GM12878 (cell line): Measurements from ENCODE around the gene PAM16. TPM values are rescaled to one million over a fixed set of nuclear protein-coding genes. Genes with fewer than 3 reads are reported as not detected.

ENCODE experiments used
- ATAC-seq: fragments of 200-7000 bp; cut with Tn5 transposase; 3 replicates; pipeline ENCODE4 v1.9.1; 2020; ENCODE audit warnings: mild to moderate bottlenecking, moderate library complexity
- BruUV-seq: library from RNA; stranded (reverse); fragments of 400-500 nt; replicated peaks from 2 replicates; lab custom pipeline; 2021; lab: Mats Ljungman, UMichigan
- CTCF ChIA-PET: fragments of 300-600 bp; sonication (Branson Sonifier 250); formaldehyde crosslinking; extraction: SDS; loops from one replicate; lab custom pipeline; 2021; ENCODE audit warnings: inconsistent platforms; lab: Yijun Ruan, JAX
- POLR2A ChIA-PET: fragments of 350-600 bp; formaldehyde crosslinking; extraction: SDS; loops from one replicate; lab custom pipeline; 2021; ENCODE audit warnings: inconsistent platforms; lab: Charles Lee
- RAD21 ChIA-PET: fragments of 300-600 bp; sonication (Branson Sonifier 250); formaldehyde crosslinking; loops from one replicate; lab custom pipeline; 2023; ENCODE audit warnings: antibody characterized with exemption; ENCODE audit not compliant: unreplicated experiment; lab: Charles Lee
- SMC1A ChIA-PET: fragments of 300-600 bp; sonication (Branson Sonifier 250); formaldehyde crosslinking; loops from one replicate; lab custom pipeline; 2023; ENCODE audit not compliant: unreplicated experiment, uncharacterized antibody; lab: Charles Lee
- DNase-seq: peaks from one replicate; pipeline ENCODE4 v3.0.0-alpha.2; 2011; ENCODE audit warnings: low read depth, low spot score
- FAIRE-seq: peaks from 3 replicates; lab custom pipeline; 2011; peaks lifted over from hg19 to GRCh38; lab: Jason Lieb, UNC
- H2AFZ ChIP-seq: 2 replicates; pipeline ENCODE4 v1.6.0; 2011; ENCODE audit warnings: low read depth, low read length, control low read depth; ENCODE audit not compliant: control insufficient read depth
- H3K27ac ChIP-seq: 2 replicates; pipeline ENCODE4 v1.5.1; 2011; ENCODE audit warnings: control low read depth; ENCODE audit not compliant: control insufficient read depth, insufficient read depth
- H3K27me3 ChIP-seq, 2 experiments: replicated peaks in 1 of 2; 2 replicates each; pipeline versions ENCODE4 v1.6.0 to v1.6.1; 2011; ENCODE audit warnings: low read length in 1 of 2; ENCODE audit not compliant: control insufficient read depth in 2 of 2, insufficient read depth in 2 of 2
- H3K36me3 ChIP-seq, 2 experiments: 2 replicates each; pipeline ENCODE4 v1.5.1; 2011; ENCODE audit warnings: low read length in 1 of 2; ENCODE audit not compliant: control insufficient read depth in 2 of 2, insufficient read depth in 2 of 2
- H3K4me1 ChIP-seq: 2 replicates; pipeline ENCODE4 v1.6.1; 2011; ENCODE audit warnings: mild to moderate bottlenecking, low read length, moderate library complexity, mixed read lengths; ENCODE audit not compliant: control insufficient read depth, insufficient read depth
- H3K4me2 ChIP-seq: 2 replicates; pipeline ENCODE4 v1.6.0; 2011; ENCODE audit warnings: control low read depth; ENCODE audit not compliant: control insufficient read depth, insufficient read depth
- H3K4me3 ChIP-seq: fragments of 200-600 bp; sonication (generic); 2 replicates; pipeline ENCODE4 v1.5.1; 2016
- H3K79me2 ChIP-seq: 2 replicates; pipeline ENCODE4 v1.6.0; 2011; ENCODE audit warnings: low read length; ENCODE audit not compliant: control insufficient read depth, insufficient read depth
- H3K9ac ChIP-seq: 2 replicates; pipeline ENCODE4 v1.8.0; 2011; ENCODE audit warnings: low read length, control low read depth, mixed read lengths; ENCODE audit not compliant: control insufficient read depth, insufficient read depth
- H3K9me3 ChIP-seq: replicated peaks from 3 replicates; pipeline ENCODE4 v1.5.1; 2011; ENCODE audit warnings: mild to moderate bottlenecking, low read length; ENCODE audit not compliant: control insufficient read depth, insufficient read depth
- H4K20me1 ChIP-seq: 2 replicates; pipeline ENCODE4 v1.6.0; 2011; ENCODE audit not compliant: control insufficient read depth, insufficient read depth
- CBX3 ChIP-seq: fragments of 200-600 bp; sonication (generic); IDR thresholded peaks from 2 replicates; pipeline ENCODE4 v1.6.1; 2016; ENCODE audit warnings: low read depth, borderline replicate concordance
- EED ChIP-seq: sonication (generic); IDR thresholded peaks from 2 replicates; pipeline ENCODE4 v1.6.1; 2016; ENCODE audit warnings: antibody characterized with exemption, low read depth
- ELK1 ChIP-seq: IDR thresholded peaks from 2 replicates; pipeline ENCODE4 v1.6.1; 2012; ENCODE audit warnings: low read depth, low read length, improper control_type of control experiment
- EZH2 ChIP-seq: IDR thresholded peaks from 2 replicates; pipeline ENCODE4 v1.6.1; 2012; ENCODE audit warnings: low read depth, mild to moderate bottlenecking, control low read depth, inconsistent platforms, low read length, borderline replicate concordance; ENCODE audit not compliant: control insufficient read depth
- GATAD2B ChIP-seq: fragments of 450-650 bp; conservative IDR thresholded peaks from 2 replicates; pipeline ENCODE4 v1.6.1; 2017; ENCODE audit warnings: low read depth, mild to moderate bottlenecking, moderate library complexity
- HCFC1 ChIP-seq: fragments of 150-350 bp; IDR thresholded peaks from 2 replicates; pipeline ENCODE4 v1.6.1; 2014; ENCODE audit warnings: low read length
- IKZF2 ChIP-seq, 2 experiments: fragments of 450-650 bp; IDR thresholded peaks; 2 replicates each; pipeline ENCODE4 v1.6.1; 2017; ENCODE audit warnings: mild to moderate bottlenecking in 2 of 2, moderate library complexity in 2 of 2
- NR2C1 ChIP-seq: fragments of 450-650 bp; IDR thresholded peaks from 2 replicates; pipeline ENCODE4 v1.6.1; 2017; ENCODE audit warnings: antibody characterized with exemption, mild to moderate bottlenecking, moderate library complexity
- POU2F2 ChIP-seq: IDR thresholded peaks from 3 replicates; pipeline ENCODE4 v1.6.1; 2011; ENCODE audit warnings: low read depth, mild to moderate bottlenecking, low read length, borderline replicate concordance
- RUNX3 ChIP-seq: IDR thresholded peaks from 2 replicates; pipeline ENCODE4 v1.6.1; 2012; ENCODE audit warnings: low read length, inconsistent platforms
- SIN3A ChIP-seq: IDR thresholded peaks from 2 replicates; pipeline ENCODE4 v1.6.1; 2012; ENCODE audit warnings: low read depth, low read length, improper control_type of control experiment
- WRNIP1 ChIP-seq: IDR thresholded peaks from 2 replicates; pipeline ENCODE4 v1.6.1; 2011; ENCODE audit warnings: low read depth, low read length, improper control_type of control experiment, borderline replicate concordance
- ZBTB33 ChIP-seq: fragments of 450-650 bp; IDR thresholded peaks from 2 replicates; pipeline ENCODE4 v1.6.1; 2017; ENCODE audit warnings: mild to moderate bottlenecking
- ZBTB4 ChIP-seq: fragments of 450-650 bp; formaldehyde crosslinking; IDR thresholded peaks from 2 replicates; pipeline ENCODE4 v1.4.0; 2022; ENCODE audit warnings: mild to moderate bottlenecking, moderate library complexity
- WGBS: methylation state at CpG from one replicate; pipeline ENCODE4 v1.1.6; 2016; ENCODE audit warnings: low lambda C conversion rate; ENCODE audit not compliant: insufficient replicate concordance, insufficient coverage; ENCODE audit errors: missing lambda C conversion rate; 5-methylcytosine and 5-hydroxymethylcytosine counted together
- in situ Hi-C: fragments of 300-500 bp; cut with MboI; formaldehyde crosslinking; loops from 9 replicates; pipeline ENCODE4 v1.14.3; 2018; ENCODE audit warnings: mixed read lengths
- intact Hi-C: fragments of 100-400 bp; cut with micrococcal nuclease; formaldehyde crosslinking; loops from one replicate; pipeline ENCODE4 v1.14.2; 2022; ENCODE audit not compliant: unreplicated experiment
- polyA plus RNA-seq, 11 experiments: library from polyadenylated mRNA; depleted of rRNA in 4 of 11; unstranded in 6 of 11; stranded (reverse) in 5 of 11; fragments of >200 nt; fragmentation: Nextera tagmentation in 4 of 11; fragmentation: Illumina TruSeq in 1 of 11; extraction: Ambion mirVana in 4 of 11; extraction: Trizol in 1 of 11; gene quantifications; 1 replicate in 1 of 11; 2 replicates in 10 of 11; pipeline versions ENCODE4 v1.2.1 to v1.2.3, GENCODE V29; 2011 to 2016; ENCODE audit warnings: inconsistent platforms in 2 of 11, missing spikeins in 2 of 11, low read depth in 1 of 11
- total RNA-seq, 4 experiments: library from RNA; depleted of rRNA in 3 of 4; stranded (reverse); fragments of >200 nt in 3 of 4; fragmentation: Illumina TruSeq in 1 of 4; extraction: Trizol in 1 of 4; gene quantifications; 2 replicates each; pipeline versions ENCODE4 v1.2.1 to v1.2.3, GENCODE V29; 2013 to 2021
- TF ChIP-seq, protein P1 (sequence below): IDR thresholded peaks from 2 replicates; pipeline ENCODE4 v1.6.1; 2011; ENCODE audit warnings: borderline replicate concordance, low read depth, mild to moderate bottlenecking, moderate library complexity, low read length; ENCODE audit not compliant: insufficient read depth, poor library complexity, severe bottlenecking
- TF ChIP-seq, protein P2 (sequence below): IDR thresholded peaks from 2 replicates; pipeline ENCODE4 v1.6.1; 2011; ENCODE audit warnings: low read depth, low read length, improper control_type of control experiment, borderline replicate concordance

PAM16 gene
- total and polyA plus RNA-seq, 10 of the 15 experiments (the other 5 are each of a cell fraction or from before 2014, with no cell fraction given), result 18.5 to 94.3 (median 51.5) TPM

GRCh38 chr16:4378161-4378666 lies 27.1 kb upstream of the PAM16 start:
- Histone ChIP-seq H3K79me2 (no peaks in the 10 kb centered on the region), H3K27ac (no peak overlapping the region), H3K4me3 (no peak overlapping the region), H3K9me3 (no peaks in the 10 kb centered on the region), H3K9ac (no peak overlapping the region), H2AFZ (no peak overlapping the region), H3K4me2 (no peak overlapping the region), H4K20me1 (no peaks in the 10 kb centered on the region), H3K4me1 (no peaks in the 10 kb centered on the region), H3K27me3 (no peaks in the 10 kb centered on the region), H3K36me3 (peaks cover 0 to 2% of the 10 kb centered on the region in 2 experiments; a peak in 1 of 4 replicates)
- DNase-seq, result no peak
- SMC1A ChIA-PET, result no interaction called here
- WGBS, result 88% methylated on average over 15 of the region's 15 CpGs
- POLR2A ChIA-PET, result no interaction called here
- CTCF ChIA-PET, result no interaction called here
- intact Hi-C loops (no loop called here), in situ Hi-C loops (no loop called here)
- ATAC-seq, result no peak
- RAD21 ChIA-PET, result interaction anchor here (0.8 kb wide), 1 partner anchor 24 kb away, joined by 3 read pairs; no protein-coding TSS in a partner anchor
- no peak for FAIRE-seq
- BruUV-seq, result no TSS peak
- TF ChIP-seq ZBTB4 (CRISPR knock-in tag), result no peak
- no peak for TF ChIP-seq IKZF2 (IDR thresholded peaks at IDR 0.05)
- no peak for TF ChIP-seq EZH2
- TF ChIP-seq HCFC1, result no peak
- TF ChIP-seq ELK1, result no peak
- no peak for TF ChIP-seq POU2F2
- TF ChIP-seq RUNX3, result no peak
- no peak for TF ChIP-seq CBX3
- TF ChIP-seq, protein P1, sequence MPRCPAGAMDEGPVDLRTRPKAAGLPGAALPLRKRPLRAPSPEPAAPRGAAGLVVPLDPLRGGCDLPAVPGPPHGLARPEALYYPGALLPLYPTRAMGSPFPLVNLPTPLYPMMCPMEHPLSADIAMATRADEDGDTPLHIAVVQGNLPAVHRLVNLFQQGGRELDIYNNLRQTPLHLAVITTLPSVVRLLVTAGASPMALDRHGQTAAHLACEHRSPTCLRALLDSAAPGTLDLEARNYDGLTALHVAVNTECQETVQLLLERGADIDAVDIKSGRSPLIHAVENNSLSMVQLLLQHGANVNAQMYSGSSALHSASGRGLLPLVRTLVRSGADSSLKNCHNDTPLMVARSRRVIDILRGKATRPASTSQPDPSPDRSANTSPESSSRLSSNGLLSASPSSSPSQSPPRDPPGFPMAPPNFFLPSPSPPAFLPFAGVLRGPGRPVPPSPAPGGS, result no peak
- TF ChIP-seq ZBTB33, result no peak
- TF ChIP-seq WRNIP1, result no peak
- no peak for TF ChIP-seq NR2C1
- TF ChIP-seq, protein P2, sequence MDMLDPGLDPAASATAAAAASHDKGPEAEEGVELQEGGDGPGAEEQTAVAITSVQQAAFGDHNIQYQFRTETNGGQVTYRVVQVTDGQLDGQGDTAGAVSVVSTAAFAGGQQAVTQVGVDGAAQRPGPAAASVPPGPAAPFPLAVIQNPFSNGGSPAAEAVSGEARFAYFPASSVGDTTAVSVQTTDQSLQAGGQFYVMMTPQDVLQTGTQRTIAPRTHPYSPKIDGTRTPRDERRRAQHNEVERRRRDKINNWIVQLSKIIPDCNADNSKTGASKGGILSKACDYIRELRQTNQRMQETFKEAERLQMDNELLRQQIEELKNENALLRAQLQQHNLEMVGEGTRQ, result no peak
- TF ChIP-seq GATAD2B, result no peak
- no peak for TF ChIP-seq SIN3A
- no peak for TF ChIP-seq EED
